Loucy (cell line): ENCODE results near the gene APOBEC3A.

Experiments
- H2AFZ ChIP-seq: fragments of 200-600 bp; sonication (generic); 2 replicates; pipeline ENCODE4 v1.6.0; 2016; ENCODE audit warnings: antibody characterized with exemption, mild to moderate bottlenecking, low read length, moderate library complexity
- H3F3A ChIP-seq: fragments of 200-600 bp; 2 replicates; pipeline ENCODE4 v1.6.0; 2016; ENCODE audit warnings: antibody characterized with exemption, low read depth, mild to moderate bottlenecking
- H3K27me3 ChIP-seq: fragments of 200-600 bp; sonication (generic); 2 replicates; pipeline ENCODE4 v1.6.1; 2014; ENCODE audit warnings: low read length, mild to moderate bottlenecking; ENCODE audit not compliant: insufficient read depth, poor library complexity, severe bottlenecking
- H3K36me3 ChIP-seq: fragments of 200-600 bp; sonication (generic); 2 replicates; pipeline ENCODE4 v1.6.1; 2016; ENCODE audit warnings: low read length; ENCODE audit not compliant: insufficient read depth
- H3K4me1 ChIP-seq: fragments of 200-600 bp; sonication (generic); 2 replicates; pipeline ENCODE4 v1.5.1; 2014; ENCODE audit warnings: low read length, mild to moderate bottlenecking; ENCODE audit not compliant: insufficient read depth, poor library complexity, severe bottlenecking
- H3K4me2 ChIP-seq: fragments of 200-600 bp; sonication (generic); 2 replicates; pipeline ENCODE4 v1.6.0; 2014; ENCODE audit warnings: antibody characterized with exemption, low read length, low read depth, mild to moderate bottlenecking; ENCODE audit not compliant: poor library complexity, severe bottlenecking
- H3K4me3 ChIP-seq: fragments of 200-600 bp; sonication (generic); 2 replicates; pipeline ENCODE4 v1.5.1; 2014; ENCODE audit warnings: low read length, mild to moderate bottlenecking, mixed read lengths; ENCODE audit not compliant: poor library complexity, severe bottlenecking
- H3K79me2 ChIP-seq: fragments of 200-600 bp; sonication (generic); 2 replicates; pipeline ENCODE4 v1.6.1; 2014; ENCODE audit warnings: low read length; ENCODE audit not compliant: insufficient read depth
- H3K9ac ChIP-seq: fragments of 200-600 bp; sonication (generic); 2 replicates; pipeline ENCODE4 v1.6.0; 2014; ENCODE audit warnings: mild to moderate bottlenecking, low read depth, low read length, moderate library complexity; ENCODE audit not compliant: poor library complexity, severe bottlenecking
- H3K9me2 ChIP-seq: fragments of 200-600 bp; sonication (generic); replicated peaks from 2 replicates; pipeline ENCODE4 v1.6.1; 2016; ENCODE audit warnings: low read depth, low read length, mixed read lengths
- H3K9me3 ChIP-seq: fragments of 200-600 bp; sonication (generic); 2 replicates; pipeline ENCODE4 v1.6.1; 2014; ENCODE audit warnings: mild to moderate bottlenecking, antibody characterized with exemption, low read length, low read depth; ENCODE audit not compliant: insufficient read depth
- H4K20me1 ChIP-seq: fragments of 200-600 bp; sonication (generic); 2 replicates; pipeline ENCODE4 v1.6.0; 2014; ENCODE audit warnings: antibody characterized with exemption, low read length, mild to moderate bottlenecking; ENCODE audit not compliant: insufficient read depth, poor library complexity, severe bottlenecking
- EZH2phosphoT487 ChIP-seq: fragments of 200-600 bp; IDR thresholded peaks from 2 replicates; pipeline ENCODE4 v1.6.1; 2018; ENCODE audit warnings: antibody characterized with exemption, mild to moderate bottlenecking, moderate library complexity, borderline replicate concordance
- TF ChIP-seq, protein P1 (sequence below): fragments of 200-600 bp; sonication (generic); conservative IDR thresholded peaks from 2 replicates; pipeline ENCODE4 v1.5.1; 2014; ENCODE audit warnings: mild to moderate bottlenecking, antibody characterized with exemption, low read length

The APOBEC3A gene

DNA sequence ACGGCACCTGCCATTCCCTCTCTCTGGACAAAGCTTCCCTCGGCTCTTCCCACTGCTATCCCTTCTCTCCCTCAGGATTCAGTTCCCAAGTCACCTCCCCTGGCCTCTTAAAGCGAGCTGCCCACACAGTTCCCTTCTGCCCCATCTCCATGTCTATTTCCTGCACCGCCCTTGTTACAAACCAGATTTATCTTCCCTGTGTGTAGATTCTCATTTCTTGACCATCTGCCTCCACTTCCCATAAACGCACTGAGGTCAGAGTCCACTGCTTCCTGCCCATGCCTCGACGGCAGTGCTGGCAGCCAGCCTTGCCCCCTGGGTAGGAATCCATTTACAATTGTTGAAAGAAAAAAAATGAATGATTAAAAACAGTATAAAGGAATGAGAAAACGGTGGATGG lies 13.1 kb downstream of the APOBEC3A start:
- Histone ChIP-seq H3K9me2 (no peaks in the 10 kb centered on the region), H4K20me1 (no peaks in the 10 kb centered on the region), H3K27me3 (no peaks in the 10 kb centered on the region), H3K4me1 (no peaks in the 10 kb centered on the region), H3K79me2 (no peaks in the 10 kb centered on the region), H2AFZ (no peak overlapping the region), H3F3A (no peaks in the 10 kb centered on the region), H3K36me3 (no peaks in the 10 kb centered on the region), H3K9ac (no peak overlapping the region), H3K9me3 (no peaks in the 10 kb centered on the region), H3K4me2 (no peak overlapping the region), H3K4me3 (no peak overlapping the region)
- TF ChIP-seq, protein P1, sequence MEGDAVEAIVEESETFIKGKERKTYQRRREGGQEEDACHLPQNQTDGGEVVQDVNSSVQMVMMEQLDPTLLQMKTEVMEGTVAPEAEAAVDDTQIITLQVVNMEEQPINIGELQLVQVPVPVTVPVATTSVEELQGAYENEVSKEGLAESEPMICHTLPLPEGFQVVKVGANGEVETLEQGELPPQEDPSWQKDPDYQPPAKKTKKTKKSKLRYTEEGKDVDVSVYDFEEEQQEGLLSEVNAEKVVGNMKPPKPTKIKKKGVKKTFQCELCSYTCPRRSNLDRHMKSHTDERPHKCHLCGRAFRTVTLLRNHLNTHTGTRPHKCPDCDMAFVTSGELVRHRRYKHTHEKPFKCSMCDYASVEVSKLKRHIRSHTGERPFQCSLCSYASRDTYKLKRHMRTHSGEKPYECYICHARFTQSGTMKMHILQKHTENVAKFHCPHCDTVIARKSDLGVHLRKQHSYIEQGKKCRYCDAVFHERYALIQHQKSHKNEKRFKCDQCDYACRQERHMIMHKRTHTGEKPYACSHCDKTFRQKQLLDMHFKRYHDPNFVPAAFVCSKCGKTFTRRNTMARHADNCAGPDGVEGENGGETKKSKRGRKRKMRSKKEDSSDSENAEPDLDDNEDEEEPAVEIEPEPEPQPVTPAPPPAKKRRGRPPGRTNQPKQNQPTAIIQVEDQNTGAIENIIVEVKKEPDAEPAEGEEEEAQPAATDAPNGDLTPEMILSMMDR, result no peak
- no peak for TF ChIP-seq EZH2phosphoT487

DNA sequence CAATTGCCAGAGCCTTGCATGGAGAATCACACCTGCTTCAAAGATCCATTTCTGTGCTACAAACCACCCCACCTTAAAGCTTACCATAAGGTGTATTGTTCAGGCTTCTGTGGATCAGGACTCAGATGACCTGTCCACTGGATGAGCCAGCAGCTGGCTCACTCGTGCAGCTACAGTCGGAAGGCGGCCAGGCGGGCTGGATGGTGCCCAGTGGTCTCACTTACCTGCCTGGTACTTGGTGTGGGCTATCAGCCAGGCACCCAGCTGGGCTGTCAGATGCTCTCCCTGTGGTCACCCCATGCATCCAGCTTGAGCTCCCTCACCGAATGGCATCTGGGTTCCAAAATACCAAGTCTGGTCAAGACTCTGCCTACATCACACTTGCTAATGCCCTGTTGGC lies 13.8 kb downstream of the APOBEC3A start:
- Histone ChIP-seq H3F3A (no peaks in the 10 kb centered on the region), H2AFZ (no peak overlapping the region), H3K4me1 (no peaks in the 10 kb centered on the region), H3K27me3 (no peaks in the 10 kb centered on the region), H3K4me2 (no peak overlapping the region), H3K9ac (no peak overlapping the region), H3K79me2 (no peaks in the 10 kb centered on the region), H3K9me3 (no peaks in the 10 kb centered on the region), H3K36me3 (no peaks in the 10 kb centered on the region), H3K4me3 (no peak overlapping the region), H3K9me2 (no peaks in the 10 kb centered on the region), H4K20me1 (no peaks in the 10 kb centered on the region)
- TF ChIP-seq EZH2phosphoT487, result no peak
- TF ChIP-seq, protein P1, result no peak

DNA sequence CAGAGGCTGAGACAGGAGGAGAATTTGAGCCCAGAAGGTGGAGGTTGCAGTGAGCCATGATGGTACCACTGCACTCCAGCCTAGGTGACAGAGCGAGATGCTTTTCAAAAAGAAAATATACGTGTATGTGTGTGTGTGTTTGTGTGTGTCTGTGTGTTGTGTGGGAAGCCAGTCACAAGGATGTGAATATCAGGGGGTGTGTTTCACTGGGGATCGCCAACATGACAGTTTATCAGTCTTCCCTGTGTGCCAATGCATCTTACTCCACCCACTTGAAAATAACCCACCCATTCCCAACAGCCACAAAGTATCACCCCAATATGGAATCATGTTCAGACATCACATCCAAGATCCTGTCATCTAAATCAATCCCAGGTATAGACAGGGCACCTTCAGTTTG lies 14.4 kb downstream of the APOBEC3A start:
- no peaks in the 10 kb centered on the region for H3K4me1 ChIP-seq
- H3K27me3 ChIP-seq, result no peaks in the 10 kb centered on the region
- no peaks in the 10 kb centered on the region for H3K36me3 ChIP-seq
- H3K9me2 ChIP-seq, result no peaks in the 10 kb centered on the region
- no peaks in the 10 kb centered on the region for H3F3A ChIP-seq
- no peaks in the 10 kb centered on the region for H4K20me1 ChIP-seq
- TF ChIP-seq EZH2phosphoT487, result no peak
- TF ChIP-seq, protein P1, result no peak
- H2AFZ ChIP-seq, result no peak overlapping the region
- H3K9ac ChIP-seq, result no peak overlapping the region
- no peaks in the 10 kb centered on the region for H3K79me2 ChIP-seq
- no peak overlapping the region for H3K4me2 ChIP-seq
- no peak overlapping the region for H3K4me3 ChIP-seq
- no peaks in the 10 kb centered on the region for H3K9me3 ChIP-seq
